GM23248 (cell line): ENCODE results near the gene SAMD7. TPM values are rescaled to one million over a fixed set of nuclear protein-coding genes. Genes with fewer than 3 reads are reported as not detected.

ENCODE experiments used
- DNase-seq: peaks from one replicate; pipeline ENCODE4 v3.0.0-alpha.2; 2015
- H2AFZ ChIP-seq: fragments of 200-600 bp; sonication (generic); 2 replicates; pipeline ENCODE4 v1.6.1; 2016; ENCODE audit warnings: antibody characterized with exemption
- H3F3A ChIP-seq: fragments of 200-600 bp; sonication (generic); 2 replicates; pipeline ENCODE4 v1.6.1; 2016; ENCODE audit warnings: mild to moderate bottlenecking, antibody characterized with exemption, mixed run types; ENCODE audit not compliant: insufficient read depth
- H3K27ac ChIP-seq: fragments of 200-600 bp; sonication (generic); 2 replicates; pipeline ENCODE4 v1.5.1; 2016; ENCODE audit warnings: mild to moderate bottlenecking
- H3K27me3 ChIP-seq: fragments of 200-600 bp; sonication (generic); replicated peaks from 2 replicates; pipeline ENCODE4 v1.6.1; 2016; ENCODE audit warnings: mild to moderate bottlenecking; ENCODE audit not compliant: insufficient read depth
- H3K36me3 ChIP-seq: fragments of 200-600 bp; sonication (generic); 2 replicates; pipeline ENCODE4 v1.6.1; 2016; ENCODE audit warnings: low read depth, mild to moderate bottlenecking
- H3K4me1 ChIP-seq: fragments of 200-600 bp; sonication (generic); 2 replicates; pipeline ENCODE4 v1.6.1; 2016; ENCODE audit warnings: mild to moderate bottlenecking; ENCODE audit not compliant: insufficient read depth
- H3K4me2 ChIP-seq: fragments of 200-600 bp; sonication (generic); one replicate; pipeline ENCODE4 v1.6.1; 2016; ENCODE audit warnings: mild to moderate bottlenecking; ENCODE audit not compliant: unreplicated experiment
- H3K4me3 ChIP-seq: fragments of 200-600 bp; sonication (generic); 2 replicates; pipeline ENCODE4 v1.5.1; 2016; ENCODE audit warnings: mild to moderate bottlenecking
- H3K79me2 ChIP-seq: fragments of 200-600 bp; sonication (generic); 2 replicates; pipeline ENCODE4 v1.6.1; 2016; ENCODE audit warnings: mild to moderate bottlenecking; ENCODE audit not compliant: insufficient read depth
- H3K9ac ChIP-seq: fragments of 200-600 bp; sonication (generic); 2 replicates; pipeline ENCODE4 v1.6.1; 2016; ENCODE audit warnings: mild to moderate bottlenecking
- H3K9me2 ChIP-seq: fragments of 200-600 bp; sonication (generic); 2 replicates; pipeline ENCODE4 v1.6.1; 2016; ENCODE audit warnings: mixed run types, mild to moderate bottlenecking, moderate library complexity; ENCODE audit not compliant: insufficient read depth
- H3K9me3 ChIP-seq: fragments of 200-600 bp; sonication (generic); one replicate; pipeline ENCODE4 v1.6.1; 2017; ENCODE audit warnings: low read depth
- H4K20me1 ChIP-seq: fragments of 200-600 bp; sonication (generic); 2 replicates; pipeline ENCODE4 v1.6.0; 2016; ENCODE audit not compliant: insufficient read depth
- EZH2 ChIP-seq: fragments of 200-600 bp; sonication (generic); IDR thresholded peaks from 2 replicates; pipeline ENCODE4 v1.6.1; 2018; ENCODE audit warnings: antibody characterized with exemption, mild to moderate bottlenecking; ENCODE audit not compliant: insufficient read depth, poor library complexity, severe bottlenecking
- EZH2phosphoT487 ChIP-seq: fragments of 200-600 bp; sonication (generic); IDR thresholded peaks from 2 replicates; pipeline ENCODE4 v1.6.1; 2018; ENCODE audit warnings: antibody characterized with exemption, moderate library complexity, mild to moderate bottlenecking, low read depth; ENCODE audit not compliant: insufficient read depth
- WGBS, 2 experiments: methylation state at CpG; one replicate each; pipeline ENCODE4 v1.1.6; 2015 to 2017; ENCODE audit warnings: low lambda C conversion rate in 2 of 2, low coverage in 1 of 2; ENCODE audit errors: missing lambda C conversion rate in 2 of 2; 5-methylcytosine and 5-hydroxymethylcytosine counted together
- in situ Hi-C: fragments of 300-500 bp; cut with MboI; formaldehyde crosslinking; loops from 2 replicates; pipeline ENCODE4 v1.15.0; 2020
- polyA plus RNA-seq: library from polyadenylated mRNA; unstranded; fragments of >200 nt; fragmentation: Nextera tagmentation; extraction: Ambion mirVana; gene quantifications from 2 replicates; pipeline ENCODE4 v1.2.1, GENCODE V29; 2016
- total RNA-seq: library from RNA; depleted of rRNA; stranded (reverse); fragments of >200 nt; shearing (Covaris generic); gene quantifications from 2 replicates; pipeline ENCODE4 v1.2.3, GENCODE V29; 2014

Gene SAMD7
- total and polyA plus RNA-seq, 2 experiments from 2014 or later: not detected

DNA sequence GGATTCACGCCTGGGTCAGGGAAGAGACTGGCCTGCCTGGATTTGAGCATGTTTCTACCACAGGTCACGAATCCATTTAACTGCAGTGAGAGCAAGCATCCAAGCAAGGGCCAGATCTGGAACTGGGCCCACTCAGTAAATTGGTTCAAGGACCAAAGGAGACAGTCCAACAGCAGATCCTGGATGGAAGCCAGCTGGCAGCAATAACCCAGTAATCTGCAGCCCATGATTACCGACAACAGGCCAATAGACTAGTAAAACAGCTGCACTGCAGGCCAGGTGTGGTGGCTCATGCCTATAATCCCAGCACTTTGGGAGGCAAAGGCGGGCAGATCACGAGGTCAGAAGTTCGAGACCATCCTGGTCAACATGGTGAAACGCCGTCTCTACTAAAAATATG lies 11.8 kb downstream of the SAMD7 start:
- Histone ChIP-seq H3K4me3 (no peak overlapping the region), H3K4me1 (no peaks in the 10 kb centered on the region), H3K27me3 (peaks cover 4% of the 10 kb centered on the region; the same call in 1 of the 2 replicates), H3K4me2 (no peak overlapping the region), H3K36me3 (no peaks in the 10 kb centered on the region), H3F3A (no peaks in the 10 kb centered on the region), H3K27ac (no peak overlapping the region), H3K9me2 (no peaks in the 10 kb centered on the region), H3K9me3 (no peaks in the 10 kb centered on the region), H3K79me2 (no peaks in the 10 kb centered on the region), H4K20me1 (no peaks in the 10 kb centered on the region), H2AFZ (no peak overlapping the region), H3K9ac (no peak overlapping the region)
- 43 to 52% methylated on average over 8 of the region's 8 CpGs for WGBS, 2 experiments
- TF ChIP-seq EZH2phosphoT487 (no peak), EZH2 (no peak)
- no peak for DNase-seq
- in situ Hi-C loops: no loop called here

DNA sequence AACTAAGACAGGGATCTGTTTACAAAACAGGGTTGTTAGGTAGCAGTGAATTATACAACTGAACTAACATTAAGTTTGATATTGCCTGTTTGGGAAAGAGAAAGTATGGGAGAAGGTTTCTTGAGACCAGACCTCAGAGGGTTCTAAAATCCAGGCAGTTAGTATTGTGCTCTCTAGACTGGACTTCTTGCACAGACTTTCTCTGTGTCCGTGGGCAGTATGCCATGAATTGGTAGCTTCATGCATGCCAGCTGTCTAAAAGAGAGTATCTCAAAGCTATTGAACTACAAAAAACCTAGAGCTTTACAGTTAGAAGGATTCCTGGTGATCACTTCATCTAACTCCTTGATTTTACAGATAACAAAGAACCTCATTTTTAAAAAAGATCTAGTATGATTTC lies 12.5 kb downstream of the SAMD7 start:
- no peaks in the 10 kb centered on the region for H3K4me1 ChIP-seq
- H3F3A ChIP-seq: no peaks in the 10 kb centered on the region
- H3K9me2 ChIP-seq: no peaks in the 10 kb centered on the region
- TF ChIP-seq EZH2phosphoT487 (no peak), EZH2 (no peak)
- in situ Hi-C loops: no loop called here
- H3K27me3 ChIP-seq: peaks cover 4% of the 10 kb centered on the region; the same call in 1 of the 2 replicates
- no peak overlapping the region for H2AFZ ChIP-seq
- no peak overlapping the region for H3K4me2 ChIP-seq
- 12 to 13% methylated on average over 1 of the region's 1 CpG for WGBS, 2 experiments
- no peak overlapping the region for H3K4me3 ChIP-seq
- H3K9ac ChIP-seq: no peak overlapping the region
- H3K27ac ChIP-seq: no peak overlapping the region
- no peaks in the 10 kb centered on the region for H3K79me2 ChIP-seq
- H3K9me3 ChIP-seq: no peaks in the 10 kb centered on the region
- no peaks in the 10 kb centered on the region for H3K36me3 ChIP-seq
- no peaks in the 10 kb centered on the region for H4K20me1 ChIP-seq
- peak; percentile 4 for DNase-seq

DNA sequence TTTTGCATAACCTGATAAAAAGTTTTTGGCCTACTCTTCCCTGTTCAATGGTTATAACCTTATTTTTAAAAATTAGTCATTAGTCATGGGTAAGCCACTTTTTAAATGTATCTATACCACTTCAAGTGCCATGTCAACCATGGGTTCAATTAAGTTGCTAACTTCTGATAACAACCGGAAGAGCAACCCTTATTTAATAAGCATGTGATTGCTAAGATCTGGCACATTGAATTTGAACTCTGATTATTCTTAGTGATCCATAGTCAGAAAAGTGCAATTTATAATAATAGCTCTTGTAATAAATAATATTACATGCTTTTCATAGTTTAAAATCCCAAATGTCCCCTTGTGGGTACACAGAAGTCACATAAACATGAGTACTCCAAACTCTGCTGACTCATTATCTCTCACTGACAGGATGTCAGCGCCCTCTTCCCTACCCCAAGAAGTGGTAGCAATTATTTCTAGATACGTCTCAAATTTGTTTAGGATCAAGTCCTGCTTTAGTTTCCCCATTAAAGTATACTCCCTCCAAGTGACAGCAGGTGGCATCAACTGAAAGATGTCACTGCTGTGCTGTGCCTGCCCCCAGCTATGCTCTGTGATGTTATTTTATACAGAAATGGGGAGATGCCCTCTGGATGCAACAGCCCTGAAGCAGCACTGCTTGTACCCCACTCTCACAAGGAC lies 18.6 kb downstream of the SAMD7 start:
- Histone ChIP-seq H3K4me2 (no peak overlapping the region), H3K27me3 (no peaks in the 10 kb centered on the region), H3K36me3 (no peaks in the 10 kb centered on the region), H3F3A (no peaks in the 10 kb centered on the region), H3K4me3 (no peak overlapping the region), H3K4me1 (no peaks in the 10 kb centered on the region), H3K79me2 (no peaks in the 10 kb centered on the region), H2AFZ (no peak overlapping the region), H3K27ac (no peak overlapping the region), H3K9ac (no peak overlapping the region), H4K20me1 (no peaks in the 10 kb centered on the region), H3K9me3 (no peaks in the 10 kb centered on the region), H3K9me2 (no peaks in the 10 kb centered on the region)
- no peak for DNase-seq
- WGBS, 2 experiments: 84 to 87% methylated on average over 3 of the region's 3 CpGs
- no peak for TF ChIP-seq EZH2
- TF ChIP-seq EZH2phosphoT487: no peak
- in situ Hi-C loops: no loop called here

DNA sequence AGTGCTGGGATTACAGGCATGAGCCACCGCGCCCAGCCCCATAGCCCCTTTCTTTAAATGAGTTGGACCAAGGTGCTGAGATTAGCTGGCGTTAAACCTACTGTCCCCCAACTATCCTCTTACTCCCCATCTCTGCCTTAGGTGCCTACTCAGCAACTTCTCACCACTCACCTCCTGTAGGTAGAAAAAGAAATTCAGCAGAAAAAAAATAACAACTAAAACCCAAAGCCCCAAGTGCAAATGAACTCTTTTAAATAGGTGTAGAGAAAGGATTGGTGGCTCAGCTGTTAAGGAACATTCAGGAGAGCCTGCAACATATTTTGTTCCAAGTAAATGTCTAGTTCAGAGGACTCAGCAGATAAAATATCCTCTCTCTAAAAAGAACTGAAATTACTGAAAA lies 19.5 kb downstream of the SAMD7 start:
- in situ Hi-C loops: no loop called here
- DNase-seq: no peak
- no peaks in the 10 kb centered on the region for H3F3A ChIP-seq
- 68 to 70% methylated on average over 3 of the region's 3 CpGs for WGBS, 2 experiments
- H2AFZ ChIP-seq: no peak overlapping the region
- no peaks in the 10 kb centered on the region for H3K9me3 ChIP-seq
- TF ChIP-seq EZH2phosphoT487: no peak
- no peak for TF ChIP-seq EZH2
- no peaks in the 10 kb centered on the region for H3K79me2 ChIP-seq
- no peak overlapping the region for H3K27ac ChIP-seq
- H3K27me3 ChIP-seq: no peaks in the 10 kb centered on the region; the same call in 1 of the 2 replicates
- H3K4me1 ChIP-seq: no peaks in the 10 kb centered on the region
- no peaks in the 10 kb centered on the region for H3K9me2 ChIP-seq
- no peaks in the 10 kb centered on the region for H4K20me1 ChIP-seq
- no peaks in the 10 kb centered on the region for H3K36me3 ChIP-seq
- H3K9ac ChIP-seq: no peak overlapping the region
- no peak overlapping the region for H3K4me3 ChIP-seq
- no peak overlapping the region for H3K4me2 ChIP-seq
